BLaER1 treated with 17β-estradiol and CSF1 and Interleukin-3, amounts not matched to agents 10 nM and 100 nM (cell line): ENCODE results near the gene FLNB.

ENCODE experiments used
- H3K27ac ChIP-seq, 11 experiments: shearing (Covaris generic); formaldehyde crosslinking; 2 replicates each; pipeline ENCODE4 v1.8.1; 2022
- H3K27me3 ChIP-seq, 11 experiments: shearing (Covaris generic); formaldehyde crosslinking; 2 replicates each; pipeline ENCODE4 v1.8.1; 2022
- H3K36me3 ChIP-seq, 11 experiments: shearing (Covaris generic); formaldehyde crosslinking; 2 replicates each; pipeline ENCODE4 v1.8.1; 2022
- H3K4me1 ChIP-seq, 10 experiments: shearing (Covaris generic); formaldehyde crosslinking; 2 replicates each; pipeline ENCODE4 v1.8.1; 2022
- H3K4me2 ChIP-seq, 11 experiments: shearing (Covaris generic); formaldehyde crosslinking; 2 replicates each; pipeline ENCODE4 v1.8.1; 2022
- H3K4me3 ChIP-seq, 10 experiments: shearing (Covaris generic); formaldehyde crosslinking; 2 replicates each; pipeline ENCODE4 v1.8.1; 2022
- H3K9ac ChIP-seq, 11 experiments: shearing (Covaris generic); formaldehyde crosslinking; 2 replicates each; pipeline ENCODE4 v1.8.1; 2022
- H3K9me3 ChIP-seq, 11 experiments: shearing (Covaris generic); formaldehyde crosslinking; replicated peaks in 1 of 11; 2 replicates each; pipeline ENCODE4 v1.8.1; 2022
- H4K20me1 ChIP-seq, 11 experiments: shearing (Covaris generic); formaldehyde crosslinking; 2 replicates each; pipeline ENCODE4 v1.8.1; 2022
- Cebpa-rat ChIP-seq, 11 experiments: shearing (Covaris generic); IDR thresholded peaks; 2 replicates each; pipeline ENCODE4 v1.8.1; 2022

Gene FLNB, protein sequence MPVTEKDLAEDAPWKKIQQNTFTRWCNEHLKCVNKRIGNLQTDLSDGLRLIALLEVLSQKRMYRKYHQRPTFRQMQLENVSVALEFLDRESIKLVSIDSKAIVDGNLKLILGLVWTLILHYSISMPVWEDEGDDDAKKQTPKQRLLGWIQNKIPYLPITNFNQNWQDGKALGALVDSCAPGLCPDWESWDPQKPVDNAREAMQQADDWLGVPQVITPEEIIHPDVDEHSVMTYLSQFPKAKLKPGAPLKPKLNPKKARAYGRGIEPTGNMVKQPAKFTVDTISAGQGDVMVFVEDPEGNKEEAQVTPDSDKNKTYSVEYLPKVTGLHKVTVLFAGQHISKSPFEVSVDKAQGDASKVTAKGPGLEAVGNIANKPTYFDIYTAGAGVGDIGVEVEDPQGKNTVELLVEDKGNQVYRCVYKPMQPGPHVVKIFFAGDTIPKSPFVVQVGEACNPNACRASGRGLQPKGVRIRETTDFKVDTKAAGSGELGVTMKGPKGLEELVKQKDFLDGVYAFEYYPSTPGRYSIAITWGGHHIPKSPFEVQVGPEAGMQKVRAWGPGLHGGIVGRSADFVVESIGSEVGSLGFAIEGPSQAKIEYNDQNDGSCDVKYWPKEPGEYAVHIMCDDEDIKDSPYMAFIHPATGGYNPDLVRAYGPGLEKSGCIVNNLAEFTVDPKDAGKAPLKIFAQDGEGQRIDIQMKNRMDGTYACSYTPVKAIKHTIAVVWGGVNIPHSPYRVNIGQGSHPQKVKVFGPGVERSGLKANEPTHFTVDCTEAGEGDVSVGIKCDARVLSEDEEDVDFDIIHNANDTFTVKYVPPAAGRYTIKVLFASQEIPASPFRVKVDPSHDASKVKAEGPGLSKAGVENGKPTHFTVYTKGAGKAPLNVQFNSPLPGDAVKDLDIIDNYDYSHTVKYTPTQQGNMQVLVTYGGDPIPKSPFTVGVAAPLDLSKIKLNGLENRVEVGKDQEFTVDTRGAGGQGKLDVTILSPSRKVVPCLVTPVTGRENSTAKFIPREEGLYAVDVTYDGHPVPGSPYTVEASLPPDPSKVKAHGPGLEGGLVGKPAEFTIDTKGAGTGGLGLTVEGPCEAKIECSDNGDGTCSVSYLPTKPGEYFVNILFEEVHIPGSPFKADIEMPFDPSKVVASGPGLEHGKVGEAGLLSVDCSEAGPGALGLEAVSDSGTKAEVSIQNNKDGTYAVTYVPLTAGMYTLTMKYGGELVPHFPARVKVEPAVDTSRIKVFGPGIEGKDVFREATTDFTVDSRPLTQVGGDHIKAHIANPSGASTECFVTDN (N-terminal part only)

GRCh38 chr3:58008141-58009025 lies at the start of gene FLNB:
TSS of gene FLNB (plus strand) at chr3:58008422. CDS start at chr3:58008565, 143 bp downstream.
- Histone ChIP-seq H3K4me2 (peak within 1 kb of the TSS; percentile 87 to 100 (median 97)), H3K4me1 (peaks cover 25 to 49% (median 44%) of the 10 kb centered on the region in 10 experiments), H3K9ac (peak within 1 kb of the TSS; percentile 77 to 90 (median 83)), H3K27ac (peak within 1 kb of the TSS in 10 of 11 experiments; percentile 53 to 82 (median 74); a peak in 21 of 22 replicates), H4K20me1 (peaks cover 0 to 50% (median 39%) of the 10 kb centered on the region in 11 experiments; a peak in 16 of 22 replicates), H3K36me3 (no peaks in the 10 kb centered on the region), H3K4me3 (peak within 1 kb of the TSS; percentile 62 to 95 (median 84)), H3K9me3 (no peaks in the 10 kb centered on the region), H3K27me3 (no peaks in the 10 kb centered on the region)
- TF ChIP-seq Cebpa-rat (IDR thresholded peaks at IDR 0.05), result no peak

GRCh38 chr3:57958642-57959422 lies 49.4 kb upstream of the FLNB start:
- Histone ChIP-seq H3K4me2 (peak overlapping the region; percentile 47 to 93 (median 73)), H3K36me3 (no peaks in the 10 kb centered on the region), H3K27me3 (no peaks in the 10 kb centered on the region), H3K4me3 (0 out of 20 replicates have a peak overlapping the region, but pooled peaks of 1 of the 10 experiments have one; percentile 44), H3K4me1 (peaks cover 13 to 29% (median 23%) of the 10 kb centered on the region in 10 experiments), H3K9ac (peak overlapping the region in 6 of 11 experiments; percentile 7 to 38 (median 28); a peak in 8 of 22 replicates), H3K27ac (peak overlapping the region in 8 of 11 experiments; percentile 7 to 64 (median 48); a peak in 12 of 22 replicates), H4K20me1 (peaks cover 0 to 3% (median 0%) of the 10 kb centered on the region in 11 experiments; a peak in 1 of 22 replicates), H3K9me3 (peaks cover 0 to 5% (median 0%) of the 10 kb centered on the region in 11 experiments; a peak in 1 of 22 replicates)
- no peak for TF ChIP-seq Cebpa-rat (IDR thresholded peaks at IDR 0.05)

GRCh38 chr3:57959423-57960173 lies 48.6 kb upstream of the FLNB start:
- Histone ChIP-seq H3K27ac (peak overlapping the region in 6 of 11 experiments; percentile 20 to 64 (median 54); a peak in 8 of 22 replicates), H3K4me2 (peak overlapping the region; percentile 47 to 93 (median 73)), H3K4me3 (0 out of 20 replicates have a peak overlapping the region, but pooled peaks of 1 of the 10 experiments have one; percentile 44), H3K27me3 (no peaks in the 10 kb centered on the region), H3K9me3 (peaks cover 0 to 5% (median 0%) of the 10 kb centered on the region in 11 experiments; a peak in 1 of 22 replicates), H4K20me1 (peaks cover 0 to 3% (median 0%) of the 10 kb centered on the region in 11 experiments; a peak in 1 of 22 replicates), H3K4me1 (peaks cover 13 to 29% (median 23%) of the 10 kb centered on the region in 10 experiments), H3K36me3 (no peaks in the 10 kb centered on the region), H3K9ac (peak overlapping the region in 2 of 11 experiments; percentile 30 to 35; a peak in 3 of 22 replicates)
- no peak for TF ChIP-seq Cebpa-rat (IDR thresholded peaks at IDR 0.05)

DNA sequence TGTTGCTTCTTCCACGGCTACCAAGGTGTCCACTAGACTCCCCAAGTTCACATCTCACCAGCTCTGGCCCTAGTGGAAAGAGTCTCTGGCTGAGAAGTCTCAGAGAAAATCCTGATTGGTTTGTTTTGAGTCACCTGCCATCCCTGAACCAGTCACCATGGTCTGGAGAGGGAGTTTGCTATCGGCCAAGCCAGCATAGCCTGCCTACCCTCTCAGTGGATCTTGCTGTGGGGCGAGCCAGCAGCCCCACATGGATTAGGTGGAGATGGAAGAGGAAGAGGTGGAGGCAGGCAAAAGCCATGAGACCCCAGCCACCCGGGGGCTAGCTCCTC lies 48.1 kb upstream of the FLNB start:
- Histone ChIP-seq H3K9me3 (peaks cover 0 to 5% (median 0%) of the 10 kb centered on the region in 11 experiments; a peak in 1 of 22 replicates), H3K27me3 (no peaks in the 10 kb centered on the region), H3K36me3 (no peaks in the 10 kb centered on the region), H3K4me3 (no peak overlapping the region), H3K4me1 (peaks cover 13 to 29% (median 23%) of the 10 kb centered on the region in 10 experiments), H4K20me1 (peaks cover 0 to 3% (median 0%) of the 10 kb centered on the region in 11 experiments; a peak in 1 of 22 replicates), H3K9ac (no peak overlapping the region; a peak in 2 of 22 replicates), H3K4me2 (peak overlapping the region in 5 of 11 experiments; percentile 72 to 93 (median 90); a peak in 11 of 22 replicates), H3K27ac (peak overlapping the region in 1 of 11 experiments; percentile 10; a peak in 1 of 22 replicates)
- TF ChIP-seq Cebpa-rat (IDR thresholded peaks at IDR 0.05), result no peak

DNA sequence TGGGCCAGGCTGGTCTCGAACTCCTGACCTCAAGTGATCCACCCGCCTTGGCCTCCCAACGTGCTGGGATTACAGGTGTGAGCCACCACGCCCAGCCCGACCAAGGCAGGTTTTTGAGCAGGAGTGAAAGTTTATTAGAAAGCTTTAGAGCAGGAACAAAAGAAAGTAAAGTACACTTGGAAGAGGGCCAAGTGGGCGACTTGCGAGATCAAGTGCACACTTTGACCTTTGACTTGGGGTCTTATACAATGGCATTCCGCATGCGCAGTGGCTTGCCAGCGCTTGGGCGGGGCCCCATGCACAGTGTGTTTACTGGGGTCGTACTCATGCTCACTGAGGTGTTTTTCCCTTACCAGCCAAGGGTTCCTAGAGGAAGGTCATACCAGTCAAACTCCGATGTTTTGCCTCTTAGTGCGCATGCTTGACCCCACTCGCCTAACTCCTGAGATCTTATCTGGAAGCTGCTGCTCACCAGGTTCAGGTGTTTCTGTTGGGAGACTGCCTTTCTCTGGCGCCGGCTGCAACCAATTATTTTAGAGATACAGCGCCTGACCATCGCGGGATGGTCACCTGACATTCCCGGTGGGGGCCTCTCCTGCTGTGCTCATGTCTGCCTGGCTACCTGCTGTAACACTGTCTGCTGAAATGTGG lies 46.9 kb upstream of the FLNB start:
- H3K27me3 ChIP-seq, result no peaks in the 10 kb centered on the region
- peaks cover 0 to 3% (median 0%) of the 10 kb centered on the region in 11 experiments; a peak in 1 of 22 replicates for H4K20me1 ChIP-seq
- no peak overlapping the region for H3K4me3 ChIP-seq
- H3K36me3 ChIP-seq, result no peaks in the 10 kb centered on the region
- H3K4me2 ChIP-seq, result no peak overlapping the region
- H3K9me3 ChIP-seq, result peaks cover 0 to 5% (median 0%) of the 10 kb centered on the region in 11 experiments; a peak in 1 of 22 replicates
- no peak for TF ChIP-seq Cebpa-rat (IDR thresholded peaks at IDR 0.05)
- H3K27ac ChIP-seq, result no peak overlapping the region
- H3K4me1 ChIP-seq, result peaks cover 13 to 29% (median 23%) of the 10 kb centered on the region in 10 experiments
- no peak overlapping the region for H3K9ac ChIP-seq
